HG03558 (cell line): Measurements from ENCODE around the gene OR5V1.
"Not testable (repeated sequence)": the region's sequence is repeated elsewhere in the genome, so short reads cannot be mapped to it uniquely, and the experiment has no call there.

ENCODE experiments used
- ATAC-seq: cut with Tn5 transposase; IDR thresholded peaks from one replicate; pipeline ENCODE4 v1.9.1; 2021; ENCODE audit warnings: moderate number of reproducible peaks; ENCODE audit not compliant: unreplicated experiment; ENCODE audit errors: extremely low read depth

The OR5V1 gene

DNA sequence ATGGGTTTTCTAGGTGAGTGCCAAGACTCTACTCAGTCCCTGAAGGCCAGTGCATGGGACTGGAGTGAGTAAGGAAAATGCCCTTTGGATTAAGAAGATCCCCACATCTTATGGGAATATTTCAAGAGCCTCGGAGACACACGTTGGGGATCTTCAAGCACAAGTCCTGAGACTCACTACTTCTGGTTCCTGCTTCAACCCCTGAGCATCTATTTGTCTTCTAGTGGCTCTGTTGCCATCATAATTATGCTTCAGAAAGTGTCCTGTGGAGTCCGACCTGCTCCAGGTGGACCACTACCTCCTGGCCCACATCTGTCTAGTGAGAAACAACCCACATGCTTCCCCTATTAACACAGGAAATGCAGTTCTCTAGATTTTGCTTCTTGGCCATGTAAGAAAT, at the start of gene OR5V1:
Gene OR5V1, minus strand, starts transcription at position 101 of the 400 bp plus-strand sequence. CDS start 12,670 bp downstream, outside the sequence.
- no peak for ATAC-seq

DNA sequence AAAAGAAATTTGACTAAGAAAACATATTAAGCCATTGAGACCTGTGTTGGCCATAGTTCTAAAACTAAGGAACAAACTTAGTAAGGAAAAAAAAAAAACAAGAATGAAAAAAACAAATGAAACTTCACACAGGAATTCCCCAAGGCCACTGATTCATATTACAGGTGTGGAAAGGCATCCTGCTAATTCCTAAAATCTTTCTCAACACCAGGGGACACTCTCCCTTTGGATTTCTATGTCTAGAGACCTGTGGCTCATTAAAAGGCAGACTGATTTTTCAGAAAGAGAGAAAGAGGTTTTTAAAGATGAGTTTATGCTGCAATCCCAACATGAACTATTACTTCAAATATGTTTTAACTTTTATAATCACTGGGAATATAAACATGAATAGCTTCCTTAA, 45.9 kb upstream of the OR5V1 start, which contains the start of gene OR12D1:
Gene OR12D1, plus strand, starts transcription at position 341 of the 400 bp plus-strand sequence.
- no peak for ATAC-seq

DNA sequence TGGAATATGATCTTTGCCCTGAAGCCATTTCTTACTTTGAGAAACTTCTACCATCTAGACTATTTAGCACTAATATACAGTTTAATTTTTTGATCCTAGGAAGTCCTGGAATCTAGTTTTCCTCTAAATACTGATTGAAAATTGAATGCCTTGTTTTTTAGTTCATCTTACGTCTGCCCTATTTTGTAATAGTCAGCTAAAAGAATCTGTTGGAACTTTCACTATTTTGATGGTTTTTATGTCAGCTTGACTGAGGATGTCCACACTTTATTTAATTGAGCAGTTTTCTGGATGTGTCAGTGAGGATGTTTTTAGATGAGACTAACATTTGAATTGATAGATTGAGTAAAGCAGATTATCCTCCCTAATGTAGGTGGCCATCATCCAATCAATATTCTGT, 35.1 kb upstream of the OR5V1 start:
- no peak for ATAC-seq

DNA sequence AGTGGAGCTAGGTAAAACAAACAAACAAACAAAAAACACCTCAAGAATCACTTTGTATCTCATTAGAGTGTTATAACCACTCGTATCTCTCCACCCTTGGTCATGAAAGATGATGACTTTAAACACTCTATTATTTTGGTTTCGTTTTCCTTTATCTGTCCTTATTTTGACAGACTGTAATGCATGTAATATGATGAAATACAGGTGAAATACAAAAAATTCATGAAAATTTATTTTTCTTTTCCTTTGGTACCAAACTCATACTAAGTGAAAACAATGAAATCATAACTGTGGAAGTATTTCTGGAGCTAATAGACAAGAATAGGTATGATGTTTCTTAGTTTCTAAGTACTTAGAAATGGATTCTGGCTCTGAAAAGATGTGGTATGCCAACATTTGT, 30.9 kb upstream of the OR5V1 start:
- no peak for ATAC-seq

DNA sequence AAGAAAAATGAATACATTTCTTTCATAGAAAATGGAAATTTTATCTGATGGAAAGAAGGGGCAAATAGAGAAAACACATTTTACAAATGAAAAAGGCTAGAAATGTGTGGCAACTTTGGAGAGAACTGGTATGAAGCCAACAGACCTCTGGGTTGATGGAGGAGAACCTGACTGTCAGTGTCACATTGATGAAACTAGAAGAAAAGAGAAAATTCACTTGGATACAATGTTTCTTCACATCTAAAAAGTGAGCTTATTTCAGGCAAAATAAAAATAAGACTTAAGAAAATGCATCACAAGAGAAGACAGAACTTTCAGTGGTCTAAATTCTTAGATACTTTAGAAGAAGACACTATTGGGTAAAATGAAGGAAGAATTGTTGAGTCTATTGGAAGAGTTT, 26.7 kb upstream of the OR5V1 start, which contains the start of gene OR12D2:
Gene OR12D2, plus strand, starts transcription at position 301 of the 400 bp plus-strand sequence. CDS start 1,069 bp downstream, outside the sequence.
- no peak for ATAC-seq

DNA sequence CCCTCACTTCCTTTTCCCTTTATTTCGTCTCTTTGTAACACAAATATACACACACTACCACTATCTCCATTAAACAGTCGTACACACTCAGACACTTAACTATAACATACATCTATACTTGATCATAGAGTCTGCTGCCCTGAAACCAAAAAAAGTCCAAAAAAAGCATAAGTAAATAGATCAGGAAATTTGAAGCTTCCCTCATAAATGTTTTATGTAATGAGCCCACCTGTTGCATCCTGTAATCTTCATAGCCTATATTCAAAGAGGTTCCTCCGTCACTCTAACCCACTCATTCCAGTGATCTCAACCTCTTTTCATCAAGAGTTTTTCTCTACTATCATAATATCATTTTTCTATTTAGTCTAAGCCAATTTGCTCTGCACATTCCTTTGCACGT, 19.9 kb upstream of the OR5V1 start:
- no peak for ATAC-seq

DNA sequence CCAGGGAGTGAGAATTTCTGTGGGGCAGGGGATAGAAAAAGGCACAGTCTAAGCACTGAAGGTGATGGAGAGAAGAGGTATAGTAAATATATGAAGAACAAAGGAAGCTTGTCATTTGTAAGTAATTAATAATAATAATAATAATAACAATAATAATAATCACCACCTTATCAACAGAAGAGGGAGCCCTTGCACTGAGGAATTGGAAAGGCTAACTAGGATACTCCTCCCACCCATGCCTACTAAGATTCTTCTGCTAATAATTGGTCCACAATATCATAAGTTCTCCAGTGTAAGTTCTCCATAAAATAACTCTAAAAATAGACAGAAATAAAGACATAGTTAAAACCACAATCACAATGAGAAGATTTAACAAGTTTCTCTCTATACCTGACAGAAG, 7.3 kb upstream of the OR5V1 start:
- no peak for ATAC-seq

DNA sequence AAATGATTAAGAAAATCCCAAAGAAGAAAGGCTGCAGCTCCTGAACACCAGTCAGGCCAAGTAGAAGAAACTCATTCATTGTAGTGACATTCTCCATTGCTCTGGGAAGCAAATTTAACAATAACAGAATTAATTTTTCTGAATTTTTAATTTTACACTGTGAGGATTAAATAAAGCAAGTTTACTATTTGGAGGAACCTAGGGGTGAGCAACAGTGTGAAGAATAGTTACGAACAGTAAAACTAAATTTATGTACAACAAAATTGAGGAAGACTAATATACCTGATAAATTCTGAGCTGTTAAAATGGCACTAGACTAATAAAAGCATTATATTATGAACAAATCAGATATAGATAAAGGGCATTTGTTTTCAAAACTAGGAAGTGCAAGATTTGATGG, 6.5 kb upstream of the OR5V1 start, which contains the start of gene OR12D3:
Gene OR12D3, minus strand, starts transcription at position 101 of the 400 bp plus-strand sequence. Its CDS starts 4 bp downstream, at position 97.
- ATAC-seq: no peak

DNA sequence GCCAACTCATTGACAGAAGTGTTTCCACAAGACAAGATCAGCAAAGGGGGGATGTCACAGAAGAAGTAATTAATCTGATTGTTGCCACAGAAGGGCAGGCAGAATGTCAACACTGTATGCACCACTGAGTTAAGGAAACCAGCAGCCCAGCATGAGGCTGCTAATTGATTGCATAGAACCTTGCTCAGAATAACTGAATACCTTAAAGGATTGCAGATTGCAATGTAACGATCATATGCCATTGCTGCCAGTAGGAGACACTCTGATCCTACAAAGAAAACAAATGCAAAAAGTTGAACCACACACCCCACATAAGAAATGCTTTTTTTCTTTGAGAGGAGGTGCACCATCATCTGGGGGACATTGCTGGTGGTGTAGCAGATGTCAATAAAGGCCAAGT, 13.1 kb downstream of the OR5V1 start:
- ATAC-seq: no peak

DNA sequence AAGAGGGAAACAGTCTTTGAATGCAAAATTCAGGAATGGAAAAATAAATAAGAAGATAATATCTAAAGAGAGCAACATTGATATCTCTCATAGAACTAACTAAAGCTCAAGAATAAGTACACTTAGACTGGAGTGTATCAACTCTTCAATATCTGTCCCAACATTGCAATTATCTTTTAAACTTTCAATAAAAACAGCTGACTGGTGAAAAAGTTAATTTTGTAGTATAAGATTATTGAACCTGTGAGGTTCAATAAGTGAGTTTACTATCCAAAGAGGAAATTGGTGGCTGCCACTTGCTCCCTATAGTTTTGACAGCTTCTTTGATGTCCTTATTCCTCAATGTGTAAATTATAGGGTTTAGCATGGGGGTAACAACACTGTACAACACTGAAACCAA, 13.7 kb downstream of the OR5V1 start:
- ATAC-seq: no peak

DNA sequence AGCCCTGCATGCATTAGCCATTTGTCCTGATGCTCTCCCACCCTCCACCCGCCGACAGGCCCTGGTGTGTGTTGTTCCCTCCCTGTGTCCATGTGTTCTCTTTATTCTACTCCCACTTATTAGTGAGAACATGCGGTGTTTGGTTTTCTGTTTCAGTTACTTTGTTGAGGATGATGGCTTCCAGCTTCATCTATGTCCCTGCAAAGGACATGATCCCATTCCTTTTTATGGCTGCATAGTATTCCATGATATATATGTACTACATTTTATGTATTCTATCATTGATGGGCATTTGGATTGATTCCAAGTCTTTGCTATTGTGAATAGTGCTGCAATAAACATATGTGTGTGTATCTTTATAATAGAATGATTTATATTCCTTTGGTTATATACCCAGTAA, 19.3 kb downstream of the OR5V1 start:
- ATAC-seq: not testable (repeated sequence)

DNA sequence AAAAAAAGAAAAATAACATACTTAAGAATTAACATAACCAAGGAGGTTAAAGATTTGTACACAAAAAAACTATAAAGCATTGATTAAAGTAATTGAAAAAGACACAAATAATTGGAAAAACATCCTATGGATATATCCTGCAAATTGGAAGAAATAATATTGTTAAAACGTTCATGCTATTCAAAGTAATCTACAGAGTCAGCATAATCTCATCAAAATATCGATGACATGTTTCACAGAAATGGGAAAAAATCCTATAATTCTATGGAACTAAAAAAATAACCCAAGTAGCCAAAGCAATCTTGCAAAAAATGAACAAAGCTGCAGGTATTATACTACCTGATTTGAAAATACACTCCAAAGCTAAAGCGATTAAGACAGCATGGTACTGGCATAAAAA, 23.3 kb downstream of the OR5V1 start:
- no peak for ATAC-seq

DNA sequence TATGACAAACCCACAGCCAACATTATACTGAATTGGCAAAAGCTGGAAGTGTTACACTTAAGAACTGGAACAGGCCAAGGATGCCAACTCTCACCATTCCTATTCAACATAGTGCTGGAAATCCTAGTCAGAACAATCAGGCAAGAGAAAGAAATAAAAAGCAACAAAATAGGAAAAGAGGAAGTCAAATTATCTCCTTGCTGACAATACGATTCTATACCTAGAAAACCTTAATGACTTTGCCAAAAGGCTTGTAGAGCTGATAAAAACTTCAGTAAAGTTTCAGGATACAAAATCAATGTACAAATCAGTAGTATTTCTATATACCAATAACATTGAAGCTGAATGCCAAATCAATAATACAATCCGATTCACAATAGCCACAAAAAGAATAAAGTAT, 32.4 kb downstream of the OR5V1 start:
- no peak for ATAC-seq

DNA sequence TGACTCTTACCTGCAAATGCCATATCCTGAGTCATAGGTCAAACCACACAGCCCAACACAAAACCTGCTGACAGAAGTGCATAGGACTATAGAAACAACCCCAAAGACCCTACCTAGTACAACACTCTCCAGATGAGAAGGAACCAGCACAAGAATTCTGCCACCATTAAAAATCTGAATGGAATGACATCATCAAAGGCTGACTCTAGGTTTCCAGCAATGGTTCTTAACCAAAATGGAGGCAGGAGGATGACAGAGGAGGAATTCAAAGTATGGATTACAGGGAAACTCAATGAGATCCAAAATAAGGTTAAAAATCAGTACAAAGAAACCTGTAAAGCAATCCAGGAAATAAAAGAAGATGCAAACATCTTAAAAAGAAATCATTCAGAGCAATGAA, 36.0 kb downstream of the OR5V1 start:
- no peak for ATAC-seq

DNA sequence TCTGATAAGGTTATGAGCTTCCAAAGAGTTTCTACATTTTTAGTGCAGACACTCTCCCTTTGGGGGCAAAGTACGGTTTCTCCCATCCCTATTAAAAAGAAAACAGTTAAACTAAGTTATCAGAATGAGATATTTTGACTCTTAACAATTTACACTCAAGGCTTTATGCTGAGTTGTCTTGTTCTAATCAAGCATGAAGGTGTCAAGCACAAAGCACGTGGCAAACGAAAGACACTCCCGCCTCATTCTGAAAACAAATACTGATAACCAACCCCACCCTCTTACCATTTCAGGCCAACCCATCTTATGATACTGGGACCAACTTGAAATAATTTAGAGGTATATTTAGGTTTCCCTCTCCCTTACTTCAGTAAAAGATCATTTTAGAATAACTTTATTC, 42.9 kb downstream of the OR5V1 start:
- ATAC-seq: no peak

DNA sequence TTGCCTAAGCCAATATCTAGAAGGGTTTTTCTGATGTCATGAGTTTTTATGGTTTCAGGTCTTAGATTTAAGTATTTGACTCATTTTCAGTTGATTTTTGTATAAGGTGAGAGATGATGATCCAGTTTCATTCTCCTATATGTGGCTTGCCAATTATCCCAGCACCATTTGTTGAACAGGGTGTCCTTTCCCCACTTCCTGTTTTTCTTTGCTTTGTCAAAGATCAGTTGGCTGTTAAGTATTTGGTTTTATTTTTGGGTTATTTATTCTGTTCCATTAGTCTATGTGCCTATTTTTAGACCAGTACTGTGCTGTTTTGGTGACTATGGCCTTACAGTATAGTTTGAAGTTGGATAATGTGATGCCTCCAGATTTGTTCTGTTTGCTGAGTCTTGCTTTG, 45.3 kb downstream of the OR5V1 start:
- ATAC-seq: not testable (repeated sequence)

DNA sequence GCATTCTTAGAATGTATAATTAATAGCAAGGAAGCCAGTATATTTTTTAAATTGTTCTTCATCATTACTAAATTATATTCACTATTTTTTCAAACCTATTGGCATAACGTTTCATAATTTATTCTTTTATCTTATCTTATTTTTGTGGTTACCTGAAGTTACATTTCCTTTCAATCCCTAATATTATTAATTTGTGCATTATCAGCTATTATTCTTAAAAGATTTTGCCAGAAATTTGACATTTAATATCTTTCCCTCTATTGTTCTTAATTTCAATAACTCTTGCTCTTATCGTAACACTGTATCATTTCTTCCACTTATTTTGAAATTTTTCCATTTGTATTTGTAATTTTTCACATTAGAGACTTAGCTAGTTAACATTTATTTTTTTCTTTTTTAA, 48.7 kb downstream of the OR5V1 start:
- ATAC-seq: no peak
